Trophoblast cell (in vitro differentiated cells and primary cell): ENCODE measurements around the gene CPEB1.

Experiments used
- DNase-seq, 2 donors: peaks; one replicate each; pipeline ENCODE4 v3.0.0-alpha.2; 2016
- H2AFZ ChIP-seq: 2 replicates; pipeline ENCODE4 v1.6.1; 2013; ENCODE audit warnings: low read length, moderate library complexity, mild to moderate bottlenecking; ENCODE audit not compliant: insufficient read depth, poor library complexity
- H2AK5ac ChIP-seq: 2 replicates; pipeline ENCODE4 v1.6.1; 2013; ENCODE audit warnings: mild to moderate bottlenecking, low read length
- H2BK120ac ChIP-seq: 2 replicates; pipeline ENCODE4 v1.6.1; 2013; ENCODE audit warnings: low read length, mild to moderate bottlenecking, moderate library complexity; ENCODE audit not compliant: insufficient read depth, poor library complexity
- H2BK12ac ChIP-seq: 2 replicates; pipeline ENCODE4 v1.6.1; 2013; ENCODE audit warnings: mild to moderate bottlenecking, low read length, moderate library complexity
- H2BK5ac ChIP-seq: 2 replicates; pipeline ENCODE4 v1.6.1; 2013; ENCODE audit warnings: low read length, low read depth, moderate library complexity, mild to moderate bottlenecking; ENCODE audit not compliant: poor library complexity
- H3K14ac ChIP-seq: 2 replicates; pipeline ENCODE4 v1.6.1; 2013; ENCODE audit warnings: mild to moderate bottlenecking, low read length
- H3K18ac ChIP-seq: 2 replicates; pipeline ENCODE4 v1.6.1; 2013; ENCODE audit warnings: mild to moderate bottlenecking, low read length
- H3K23ac ChIP-seq: 2 replicates; pipeline ENCODE4 v1.6.1; 2013; ENCODE audit warnings: low read length
- H3K27ac ChIP-seq: 2 replicates; pipeline ENCODE4 v1.5.1; 2013; ENCODE audit warnings: low read depth, mild to moderate bottlenecking, inconsistent platforms, low read length, moderate library complexity
- H3K27me3 ChIP-seq: 2 replicates; pipeline ENCODE4 v1.6.1; 2013; ENCODE audit warnings: inconsistent platforms, mild to moderate bottlenecking, low read length, moderate library complexity; ENCODE audit not compliant: insufficient read depth
- H3K36me3 ChIP-seq, 2 experiments: 1 replicate in 1 of 2; 2 replicates in 1 of 2; pipeline ENCODE4 v1.6.1; 2013; ENCODE audit warnings: low read length in 2 of 2, mild to moderate bottlenecking in 2 of 2, moderate library complexity in 1 of 2; ENCODE audit not compliant: insufficient read depth in 2 of 2, control insufficient read depth in 1 of 2
- H3K4ac ChIP-seq: 2 replicates; pipeline ENCODE4 v1.6.1; 2013; ENCODE audit warnings: low read depth, mild to moderate bottlenecking, low read length, moderate library complexity
- H3K4me1 ChIP-seq, 2 experiments: 1 replicate in 1 of 2; 2 replicates in 1 of 2; pipeline ENCODE4 v1.6.1; 2013; ENCODE audit warnings: low read length in 2 of 2, mild to moderate bottlenecking in 2 of 2, moderate library complexity in 1 of 2; ENCODE audit not compliant: insufficient read depth in 2 of 2, control insufficient read depth in 1 of 2
- H3K4me2 ChIP-seq: 2 replicates; pipeline ENCODE4 v1.6.1; 2013; ENCODE audit warnings: inconsistent platforms, mild to moderate bottlenecking, low read length, moderate library complexity
- H3K4me3 ChIP-seq: 2 replicates; pipeline ENCODE4 v1.5.1; 2013; ENCODE audit warnings: mild to moderate bottlenecking, low read depth, low read length, inconsistent platforms
- H3K79me1 ChIP-seq: one replicate; pipeline ENCODE4 v1.6.1; 2013; ENCODE audit warnings: low read length
- H3K79me2 ChIP-seq: 2 replicates; pipeline ENCODE4 v1.6.1; 2013; ENCODE audit warnings: low read length, mild to moderate bottlenecking; ENCODE audit not compliant: control insufficient read depth, insufficient read depth, poor library complexity
- H3K9ac ChIP-seq: 2 replicates; pipeline ENCODE4 v1.6.1; 2013; ENCODE audit warnings: mild to moderate bottlenecking, low read length
- H3K9me3 ChIP-seq: 2 replicates; pipeline ENCODE4 v1.6.1; 2013; ENCODE audit warnings: low read depth, mild to moderate bottlenecking, control low read depth, inconsistent platforms, low read length; ENCODE audit not compliant: insufficient read depth
- H4K12ac ChIP-seq: 2 replicates; pipeline ENCODE4 v1.6.1; 2013; ENCODE audit warnings: low read depth, mild to moderate bottlenecking, low read length, moderate library complexity
- H4K8ac ChIP-seq: 2 replicates; pipeline ENCODE4 v1.6.1; 2013; ENCODE audit warnings: low read depth, mild to moderate bottlenecking, low read length, moderate library complexity
- H4K91ac ChIP-seq: one replicate; pipeline ENCODE4 v1.6.1; 2013; ENCODE audit warnings: low read depth, mild to moderate bottlenecking, low read length, moderate library complexity
- WGBS: extraction: QIAGEN DNeasy Blood & Tissue Kit; methylation state at CpG from one replicate; pipeline ENCODE4 v1.1.7; 2013; ENCODE audit warnings: missing lambda C conversion rate; ENCODE audit not compliant: insufficient read length, insufficient coverage; ENCODE audit errors: extremely low coverage; 5-methylcytosine and 5-hydroxymethylcytosine counted together

The CPEB1 gene

GRCh38 chr15:82655606-82656005 is 8.4 kb upstream of the CPEB1 start:
- DNase-seq = no peak
- Histone ChIP-seq H2AK5ac (no peak overlapping the region), H3K9me3 (no peaks in the 10 kb centered on the region), H3K4me3 (no peak overlapping the region), H3K79me2 (no peaks in the 10 kb centered on the region), H4K91ac (no peak overlapping the region), H3K9ac (peak overlapping the region; percentile 1), H3K4ac (no peak overlapping the region), H2BK5ac (no peak overlapping the region), H3K23ac (no peak overlapping the region), H3K4me2 (no peak overlapping the region), H3K27me3 (no peaks in the 10 kb centered on the region), H2AFZ (no peak overlapping the region), H3K79me1 (no peaks in the 10 kb centered on the region), H4K8ac (no peak overlapping the region), H3K4me1 (no peaks in the 10 kb centered on the region), H2BK120ac (no peak overlapping the region), H4K12ac (no peak overlapping the region), H3K27ac (no peak overlapping the region), H3K14ac (no peak overlapping the region), H3K18ac (no peak overlapping the region), H2BK12ac (no peak overlapping the region), H3K36me3 (no peaks in the 10 kb centered on the region)
- WGBS = no CpG with 5 or more reads among the region's 3 CpGs

GRCh38 chr15:82653483-82654168 is 6.5 kb upstream of the CPEB1 start:
- Histone ChIP-seq H3K23ac (no peak overlapping the region), H4K91ac (no peak overlapping the region)

GRCh38 chr15:82651708-82652107 is 4.5 kb upstream of the CPEB1 start:
- Histone ChIP-seq H3K4me3 (no peak overlapping the region), H4K91ac (no peak overlapping the region), H3K23ac (no peak overlapping the region), H3K4me2 (no peak overlapping the region), H3K79me1 (no peaks in the 10 kb centered on the region), H3K9me3 (peaks cover 7% of the 10 kb centered on the region), H2BK5ac (no peak overlapping the region), H4K8ac (no peak overlapping the region), H3K4ac (no peak overlapping the region), H3K79me2 (no peaks in the 10 kb centered on the region), H2BK12ac (no peak overlapping the region), H3K27ac (no peak overlapping the region), H3K36me3 (no peaks in the 10 kb centered on the region), H3K18ac (no peak overlapping the region), H3K9ac (no peak overlapping the region), H2BK120ac (no peak overlapping the region), H2AFZ (no peak overlapping the region), H4K12ac (no peak overlapping the region), H3K4me1 (peaks cover 7 to 12% of the 10 kb centered on the region in 2 experiments), H3K14ac (no peak overlapping the region), H2AK5ac (no peak overlapping the region), H3K27me3 (peaks cover 29% of the 10 kb centered on the region)
- WGBS = no CpG with 5 or more reads among the region's 2 CpGs
- no peak for DNase-seq

More at GRCh38 chr15:82653483-82654168, 6.5 kb upstream of the CPEB1 start:
- Histone ChIP-seq H3K36me3 (no peaks in the 10 kb centered on the region), H3K79me2 (no peaks in the 10 kb centered on the region), H3K4me3 (no peak overlapping the region), H3K9ac (no peak overlapping the region), H4K8ac (no peak overlapping the region), H3K14ac (no peak overlapping the region), H3K9me3 (no peaks in the 10 kb centered on the region), H4K12ac (no peak overlapping the region), H3K27me3 (peaks cover 10% of the 10 kb centered on the region), H2AFZ (no peak overlapping the region), H2BK120ac (no peak overlapping the region), H3K27ac (no peak overlapping the region), H3K79me1 (no peaks in the 10 kb centered on the region), H2BK12ac (no peak overlapping the region), H3K18ac (no peak overlapping the region), H3K4me1 (no peaks in the 10 kb centered on the region), H3K4ac (no peak overlapping the region), H2AK5ac (no peak overlapping the region), H2BK5ac (no peak overlapping the region), H3K4me2 (no peak overlapping the region)
- DNase-seq = peak in 1 of 2 donors; percentile 4
- no CpG with 5 or more reads among the region's 3 CpGs for WGBS

- Histone ChIP-seq H3K36me3 (no peaks in the 10 kb centered on the region), H4K12ac (no peak overlapping the region), H2BK120ac (no peak overlapping the region), H3K4ac (no peak overlapping the region), H2BK5ac (no peak overlapping the region), H3K18ac (no peak overlapping the region), H2AK5ac (no peak overlapping the region), H3K9me3 (peaks cover 11% of the 10 kb centered on the region), H3K4me3 (no peak overlapping the region), H3K27me3 (peaks cover 39% of the 10 kb centered on the region), H3K27ac (no peak overlapping the region), H3K79me1 (no peaks in the 10 kb centered on the region), H3K4me1 (peaks cover 7 to 12% of the 10 kb centered on the region in 2 experiments), H3K23ac (no peak overlapping the region), H2BK12ac (no peak overlapping the region), H4K8ac (no peak overlapping the region), H3K14ac (no peak overlapping the region), H4K91ac (no peak overlapping the region), H3K4me2 (no peak overlapping the region), H3K9ac (no peak overlapping the region), H2AFZ (no peak overlapping the region), H3K79me2 (no peaks in the 10 kb centered on the region)
- DNase-seq = no peak
These were observed 3.0 kb upstream of the CPEB1 start for GRCh38 chr15:82650046-82650670.
